ENCODE measurements around the gene GRID2IP. TPM values are rescaled to one million over a fixed set of nuclear protein-coding genes. Genes with fewer than 3 reads are reported as not detected.

The GRID2IP gene
- total and polyA plus RNA-seq, 2 donors (not counting 1 experiment from before 2014, with no cell fraction given) = 0.72 to 1.7 TPM

DNA sequence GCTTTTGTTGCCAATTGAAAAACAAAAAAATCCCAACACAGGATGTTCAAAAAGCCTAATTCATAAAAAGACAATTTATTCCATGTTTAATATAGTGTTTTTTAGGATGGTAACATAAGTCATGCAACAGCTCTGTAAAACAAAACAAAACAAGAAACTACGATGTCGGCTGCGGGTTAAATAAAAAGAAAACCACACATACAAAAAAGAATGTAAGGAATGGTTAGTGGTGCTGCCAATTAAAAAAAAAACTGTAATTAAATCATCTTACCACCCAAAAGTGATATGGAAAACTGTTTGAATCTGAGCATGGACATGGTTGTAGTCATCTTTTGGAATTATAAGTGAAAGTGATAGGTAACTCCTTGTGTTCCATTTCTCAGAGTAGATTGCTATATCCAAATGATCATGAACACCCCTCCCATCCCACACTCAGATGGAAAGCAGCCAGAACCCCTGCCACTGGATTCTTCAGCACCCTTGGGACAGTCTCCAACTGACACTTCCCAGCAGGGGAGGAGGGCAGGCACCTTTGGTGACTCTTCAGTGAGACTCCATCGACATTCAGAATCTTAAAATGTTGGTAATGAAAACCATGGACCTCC is 89.2 kb downstream of the GRID2IP start:
- H3K9me3 Mint-ChIP-seq (ENCODE audit: insufficient read depth) = no peaks in the 10 kb centered on the region
- ATAC-seq (ENCODE audit: low read depth) (no peak), DNase-seq (no peak)
- H3K4me3 ChIP-seq (ENCODE audit: control extremely low read depth in 1 of 5, extremely low read depth in 1 of 5, insufficient read depth in 1 of 5, low read depth in 2 of 5, low read length in 4 of 5) = no peak overlapping the region
- H3K4me2 ChIP-seq (replicated peaks; ENCODE audit: low read depth, low read length, poor library complexity, severe bottlenecking) = no peak overlapping the region
- H3K27ac Mint-ChIP-seq = no peak overlapping the region
- H3K27me3 Mint-ChIP-seq = no peaks in the 10 kb centered on the region
- no peaks in the 10 kb centered on the region for H3K9me3 ChIP-seq (ENCODE audit: control extremely low read depth in 1 of 3, control insufficient read depth in 2 of 3, insufficient read depth in 1 of 3, low read length in 2 of 3)
- no peaks in the 10 kb centered on the region for H4K20me1 ChIP-seq (ENCODE audit: control insufficient read depth, insufficient read depth, low read length, poor library complexity, severe bottlenecking)
- H3K79me2 ChIP-seq (ENCODE audit: control insufficient read depth, insufficient read depth, low read length) = no peaks in the 10 kb centered on the region
- peaks cover 8% of the 10 kb centered on the region for H3K4me1 Mint-ChIP-seq
- H3K4me1 ChIP-seq (ENCODE audit: control insufficient read depth in 2 of 2, insufficient read depth in 2 of 2, low read length in 2 of 2) = peaks cover 0 to 6% of the 10 kb centered on the region in 2 donors
- no peak overlapping the region for H3K9ac ChIP-seq (ENCODE audit: low read length)
- H3K27ac ChIP-seq (ENCODE audit: low read length in 2 of 2) = no peak overlapping the region
- H3K4me3 Mint-ChIP-seq = no peak overlapping the region
- intact Hi-C loops (cut with micrococcal nuclease) = no loop called here
- POLR2A ChIA-PET = no interaction called here
- CTCF ChIA-PET = no interaction called here
- no peak overlapping the region for H2AFZ ChIP-seq (ENCODE audit: insufficient read depth, low read depth, low read length, poor library complexity, severe bottlenecking)
- peaks cover 5 to 34% of the 10 kb centered on the region in 2 experiments for H3K36me3 ChIP-seq (replicated peaks in 1 of 2; ENCODE audit: control extremely low read depth in 1 of 2, control insufficient read depth in 1 of 2, extremely low read depth in 1 of 2, insufficient read depth in 2 of 2, low read length in 1 of 2)
- no peak for TF ChIP-seq EZH2 (IDR thresholded peaks at IDR 0.05; ENCODE audit: borderline replicate concordance, insufficient read depth, low read depth, low read length, poor library complexity, severe bottlenecking)
- TF ChIP-seq, protein P1, sequence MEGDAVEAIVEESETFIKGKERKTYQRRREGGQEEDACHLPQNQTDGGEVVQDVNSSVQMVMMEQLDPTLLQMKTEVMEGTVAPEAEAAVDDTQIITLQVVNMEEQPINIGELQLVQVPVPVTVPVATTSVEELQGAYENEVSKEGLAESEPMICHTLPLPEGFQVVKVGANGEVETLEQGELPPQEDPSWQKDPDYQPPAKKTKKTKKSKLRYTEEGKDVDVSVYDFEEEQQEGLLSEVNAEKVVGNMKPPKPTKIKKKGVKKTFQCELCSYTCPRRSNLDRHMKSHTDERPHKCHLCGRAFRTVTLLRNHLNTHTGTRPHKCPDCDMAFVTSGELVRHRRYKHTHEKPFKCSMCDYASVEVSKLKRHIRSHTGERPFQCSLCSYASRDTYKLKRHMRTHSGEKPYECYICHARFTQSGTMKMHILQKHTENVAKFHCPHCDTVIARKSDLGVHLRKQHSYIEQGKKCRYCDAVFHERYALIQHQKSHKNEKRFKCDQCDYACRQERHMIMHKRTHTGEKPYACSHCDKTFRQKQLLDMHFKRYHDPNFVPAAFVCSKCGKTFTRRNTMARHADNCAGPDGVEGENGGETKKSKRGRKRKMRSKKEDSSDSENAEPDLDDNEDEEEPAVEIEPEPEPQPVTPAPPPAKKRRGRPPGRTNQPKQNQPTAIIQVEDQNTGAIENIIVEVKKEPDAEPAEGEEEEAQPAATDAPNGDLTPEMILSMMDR (IDR thresholded peaks at IDR 0.05) = no peak
- no peaks in the 10 kb centered on the region for H3K27me3 ChIP-seq (replicated peaks in 1 of 4; ENCODE audit: control extremely low read depth in 1 of 4, control insufficient read depth in 3 of 4, insufficient read depth in 4 of 4, low read length in 3 of 4)
- no CpG with 5 or more reads among the region's 4 CpGs for WGBS (ENCODE audit: insufficient coverage)

DNA sequence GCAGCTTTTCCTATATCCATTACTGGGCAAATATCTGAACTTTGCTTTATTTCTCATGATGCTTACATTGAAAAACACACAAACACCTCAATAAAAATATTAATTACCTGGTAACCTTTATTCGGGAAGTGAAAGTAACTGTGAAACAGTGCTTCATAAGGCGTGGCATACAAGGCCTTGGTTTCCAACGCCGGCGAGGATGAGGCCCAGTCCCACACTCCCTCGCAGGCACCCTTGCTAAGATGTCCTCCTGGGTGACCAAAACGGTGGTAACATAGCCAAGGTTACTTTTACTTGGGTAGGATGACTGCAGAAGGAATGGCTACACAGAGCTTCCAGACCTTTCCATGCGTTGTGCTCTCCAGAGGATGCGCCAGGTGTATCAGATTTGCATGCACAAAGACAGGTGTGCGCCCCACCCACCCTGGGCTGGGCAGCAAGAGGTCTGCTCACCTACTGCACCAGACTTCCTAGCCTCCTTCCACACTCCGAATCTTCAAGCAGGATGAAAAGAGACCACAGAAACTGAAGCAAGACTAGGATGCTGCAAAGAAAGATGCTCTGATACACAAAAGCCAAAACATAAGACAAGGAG is 90.2 kb downstream of the GRID2IP start:
- no peaks in the 10 kb centered on the region for H3K79me2 ChIP-seq (ENCODE audit: control insufficient read depth, insufficient read depth, low read length)
- H3K36me3 ChIP-seq (replicated peaks in 1 of 2; ENCODE audit: control extremely low read depth in 1 of 2, control insufficient read depth in 1 of 2, extremely low read depth in 1 of 2, insufficient read depth in 2 of 2, low read length in 1 of 2) = peaks cover 3 to 26% of the 10 kb centered on the region in 2 experiments
- no peak overlapping the region for H3K4me2 ChIP-seq (replicated peaks; ENCODE audit: low read depth, low read length, poor library complexity, severe bottlenecking)
- peak overlapping the region in 1 of 2 donors; percentile 26 for H3K27ac ChIP-seq (ENCODE audit: low read length in 2 of 2)
- ChIA-PET POLR2A (no interaction called here), CTCF (no interaction called here)
- WGBS (ENCODE audit: insufficient coverage) = 92% methylated on average over 9 of the region's 11 CpGs
- DNase-seq (no peak), ATAC-seq (ENCODE audit: low read depth) (no peak)
- no peaks in the 10 kb centered on the region for H4K20me1 ChIP-seq (ENCODE audit: control insufficient read depth, insufficient read depth, low read length, poor library complexity, severe bottlenecking)
- no peaks in the 10 kb centered on the region for H3K9me3 Mint-ChIP-seq (ENCODE audit: insufficient read depth)
- H2AFZ ChIP-seq (ENCODE audit: insufficient read depth, low read depth, low read length, poor library complexity, severe bottlenecking) = no peak overlapping the region
- H3K4me3 Mint-ChIP-seq = no peak overlapping the region
- H3K4me1 Mint-ChIP-seq = peaks cover 8% of the 10 kb centered on the region
- H3K4me1 ChIP-seq (ENCODE audit: control insufficient read depth in 2 of 2, insufficient read depth in 2 of 2, low read length in 2 of 2) = peaks cover 0 to 6% of the 10 kb centered on the region in 2 donors
- intact Hi-C loops (cut with micrococcal nuclease) = no loop called here
- no peaks in the 10 kb centered on the region for H3K9me3 ChIP-seq (ENCODE audit: control extremely low read depth in 1 of 3, control insufficient read depth in 2 of 3, insufficient read depth in 1 of 3, low read length in 2 of 3)
- no peaks in the 10 kb centered on the region for H3K27me3 ChIP-seq (replicated peaks in 1 of 4; ENCODE audit: control extremely low read depth in 1 of 4, control insufficient read depth in 3 of 4, insufficient read depth in 4 of 4, low read length in 3 of 4)
- no peak overlapping the region for H3K9ac ChIP-seq (ENCODE audit: low read length)
- H3K4me3 ChIP-seq (ENCODE audit: control extremely low read depth in 1 of 5, extremely low read depth in 1 of 5, insufficient read depth in 1 of 5, low read depth in 2 of 5, low read length in 4 of 5) = no peak overlapping the region
- no peaks in the 10 kb centered on the region for H3K27me3 Mint-ChIP-seq
- TF ChIP-seq EZH2 (IDR thresholded peaks at IDR 0.05; ENCODE audit: borderline replicate concordance, insufficient read depth, low read depth, low read length, poor library complexity, severe bottlenecking) = no peak
- peak overlapping the region; percentile 70 for H3K27ac Mint-ChIP-seq

All from B cell (primary cell).